Activated naive CD4-positive, alpha-beta T cell (primary cell): ENCODE measurements around the gene XPNPEP3.

Experiments
- DNase-seq, 4 experiments: peaks; one replicate each; lab custom pipeline; 2025; lab: John Stamatoyannopoulos, UW

Gene XPNPEP3

DNA sequence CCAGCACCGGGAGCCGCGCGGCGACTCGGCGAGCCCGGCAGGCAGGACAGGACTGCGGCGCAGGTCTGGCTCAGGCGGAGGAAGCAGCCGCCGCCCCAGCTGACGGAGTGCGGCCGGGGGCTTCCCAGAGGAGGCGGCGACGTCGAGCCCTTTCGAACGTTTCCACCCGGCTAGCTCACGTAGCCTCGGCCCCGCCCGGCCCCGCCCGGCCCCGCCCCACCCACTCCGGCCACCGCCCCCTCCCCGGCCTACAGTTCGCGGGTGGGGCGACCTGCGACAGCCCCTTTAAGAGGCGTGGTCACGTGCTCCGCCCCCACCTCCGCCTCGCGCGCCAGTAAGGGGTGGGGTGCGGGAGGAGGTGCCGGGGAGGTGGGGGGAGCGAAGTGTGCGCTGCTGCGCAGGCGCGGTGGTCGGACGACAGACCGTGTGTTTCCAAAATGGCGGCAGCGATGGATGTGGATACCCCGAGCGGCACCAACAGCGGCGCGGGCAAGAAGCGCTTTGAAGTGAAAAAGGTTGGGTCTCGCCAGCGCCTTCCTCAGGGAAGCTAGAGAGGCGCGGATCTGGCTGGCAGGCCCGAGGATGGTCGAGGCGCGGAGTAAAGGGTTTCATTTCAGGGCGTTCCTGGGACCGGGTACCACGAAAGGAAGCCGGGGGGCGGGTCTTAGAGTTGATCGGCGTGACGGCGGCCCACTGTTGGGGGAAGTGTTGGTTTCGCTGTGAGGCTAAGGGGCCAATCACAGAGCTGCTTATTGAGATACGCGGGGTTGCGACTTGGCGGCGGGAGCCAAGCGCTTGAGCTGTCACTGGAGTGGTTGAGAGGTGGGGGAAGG is 94.2 kb downstream of the XPNPEP3 start, which contains the start of gene RBX1:
TSS of gene RBX1 (plus strand) at position 417 of the 833 bp plus-strand sequence. CDS start at position 438, 21 bp downstream.
- DNase-seq = peak; percentile 95 to 99 (median 97)

DNA sequence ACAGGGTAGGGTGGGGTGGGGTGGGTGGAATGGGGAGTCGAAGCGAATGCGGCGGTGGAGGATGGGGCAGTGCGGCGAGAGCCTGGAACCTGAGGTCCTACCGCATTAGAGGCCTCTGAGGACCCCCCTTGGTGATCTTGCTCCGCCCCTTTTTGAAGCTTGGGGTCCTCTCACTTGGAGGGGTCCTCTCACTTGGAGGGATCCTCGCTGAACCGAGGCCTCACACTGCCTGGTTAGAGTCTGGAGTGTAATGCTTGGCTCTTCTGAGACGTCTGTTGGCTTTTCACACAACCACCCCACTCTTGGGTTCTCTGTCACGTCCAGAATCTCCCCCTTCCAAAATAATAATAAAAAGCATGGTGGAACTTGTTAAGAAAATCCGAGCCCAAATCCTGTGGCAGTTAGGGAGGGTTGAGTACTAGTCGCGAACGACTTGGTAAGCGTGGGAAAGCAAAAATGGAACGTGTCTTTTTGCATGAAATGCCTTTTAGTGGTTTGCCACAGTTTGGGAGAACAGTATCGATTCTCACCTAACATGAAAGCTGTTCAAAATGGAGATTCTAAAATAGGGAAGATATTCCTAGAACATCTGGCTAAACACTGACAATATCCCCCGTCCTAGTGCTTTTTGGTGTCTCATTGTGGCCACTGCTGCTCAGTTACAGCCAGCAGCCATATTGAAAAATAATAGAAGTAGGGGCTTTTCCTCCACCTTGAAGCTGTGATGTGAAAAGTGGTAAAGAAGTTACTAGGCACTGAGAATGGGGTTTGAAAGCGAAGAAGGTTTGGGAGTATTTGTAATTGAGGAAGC is 95.1 kb downstream of the XPNPEP3 start:
- DNase-seq = no peak

- no peak for DNase-seq
Measured at GRCh38 chr22:40953471-40953870, 96.5 kb downstream of the XPNPEP3 start.

DNA sequence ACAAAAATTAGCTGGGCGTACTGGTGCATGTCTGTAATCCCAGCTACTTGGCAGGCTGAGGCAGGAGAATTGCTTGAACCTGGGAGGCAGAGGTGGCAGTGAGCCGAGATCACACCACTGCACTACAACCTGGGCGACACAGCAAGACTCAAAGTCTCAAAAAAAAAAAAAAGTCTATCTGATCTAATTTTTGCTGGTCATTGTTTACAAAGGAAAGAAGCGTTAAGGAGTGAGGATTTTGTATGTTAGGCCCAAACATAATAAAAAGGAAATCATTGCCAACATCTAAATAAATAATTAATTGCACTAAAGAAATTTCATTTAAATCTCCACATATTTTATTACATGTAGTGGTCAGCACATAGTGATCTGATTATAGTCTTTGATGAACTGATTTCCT is 97.2 kb downstream of the XPNPEP3 start:
- no peak for DNase-seq

GRCh38 chr22:40955571-40955970 is 98.6 kb downstream of the XPNPEP3 start:
- DNase-seq = no peak

- no peak for DNase-seq
Measured at GRCh38 chr22:40957601-40958000, 100.7 kb downstream of the XPNPEP3 start.

GRCh38 chr22:40958299-40958698 is 101.4 kb downstream of the XPNPEP3 start:
- no peak for DNase-seq

- DNase-seq = no peak
Measured at GRCh38 chr22:40960145-40960544, 103.2 kb downstream of the XPNPEP3 start.

GRCh38 chr22:40965936-40966725 is 109.2 kb downstream of the XPNPEP3 start:
- DNase-seq = no peak

DNA sequence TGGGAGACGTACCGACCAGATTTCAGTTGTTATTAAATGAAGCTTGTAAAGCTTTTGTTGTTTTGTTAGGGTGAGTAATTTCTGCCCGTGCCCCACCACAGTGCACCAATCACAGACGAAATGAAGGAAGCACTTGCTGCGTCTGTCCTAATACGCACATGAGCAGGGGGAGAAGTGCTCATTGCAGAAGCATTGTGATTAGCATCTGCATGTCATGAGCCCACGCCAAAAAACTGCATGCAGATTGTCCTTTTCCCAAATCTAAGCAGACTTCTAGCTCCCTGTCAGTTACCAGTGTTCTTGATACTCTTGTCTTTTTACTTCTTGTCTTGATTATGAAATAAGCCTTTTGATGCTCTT is 109.8 kb downstream of the XPNPEP3 start:
- DNase-seq = no peak

DNA sequence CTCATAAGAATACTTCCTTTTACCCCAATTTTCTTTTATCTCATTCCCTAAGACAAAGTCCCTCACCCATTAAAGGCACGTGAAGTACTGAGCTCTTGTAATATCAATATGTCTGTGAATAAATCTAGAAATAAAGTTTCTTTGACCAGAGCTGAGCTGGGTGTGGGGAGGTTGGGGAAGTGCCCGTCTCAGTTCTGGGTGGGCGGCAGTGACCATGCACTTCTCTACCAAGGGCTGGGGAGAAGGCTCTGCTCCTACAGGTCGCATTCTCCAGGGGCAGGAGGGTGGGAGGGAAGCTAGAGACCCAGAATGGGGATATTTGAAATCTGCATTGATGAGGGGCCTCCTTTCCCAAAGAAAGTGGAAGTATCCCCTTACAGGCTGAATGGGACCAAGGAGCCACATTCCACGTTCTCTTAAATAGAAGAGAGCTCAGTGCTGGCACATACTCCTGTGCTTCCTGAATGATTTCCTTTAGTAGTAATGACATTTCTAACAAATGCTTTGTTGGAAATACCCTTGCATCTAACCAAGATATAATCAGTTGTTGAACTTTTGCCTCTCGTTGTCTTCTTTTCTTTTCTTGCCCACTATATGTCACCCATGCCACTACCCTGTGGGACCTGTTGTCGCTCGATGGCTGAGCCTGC is 110.3 kb downstream of the XPNPEP3 start:
- DNase-seq = no peak

DNA sequence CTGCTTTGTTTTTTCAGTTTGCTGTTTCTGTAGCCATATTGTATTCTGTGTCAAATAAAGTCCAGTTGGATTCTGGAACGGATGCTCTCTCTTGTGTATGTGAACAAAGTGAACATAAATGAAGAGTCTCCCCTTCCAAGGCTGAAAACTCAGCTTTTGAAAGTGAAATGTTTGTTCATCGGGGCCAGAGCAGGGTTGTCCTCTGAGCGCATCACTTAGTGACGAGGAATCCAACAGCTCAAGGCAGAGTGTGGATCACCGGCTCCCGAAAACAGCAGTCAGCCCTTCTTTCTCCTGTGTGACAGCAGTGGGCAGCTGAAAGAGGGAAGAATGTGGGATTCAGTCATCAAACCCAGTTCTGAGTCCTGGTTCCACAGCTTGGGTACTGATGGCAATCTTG is 115.6 kb downstream of the XPNPEP3 start:
- DNase-seq = no peak

- no peak for DNase-seq
Measured at GRCh38 chr22:40973144-40973543, 116.2 kb downstream of the XPNPEP3 start.

DNA sequence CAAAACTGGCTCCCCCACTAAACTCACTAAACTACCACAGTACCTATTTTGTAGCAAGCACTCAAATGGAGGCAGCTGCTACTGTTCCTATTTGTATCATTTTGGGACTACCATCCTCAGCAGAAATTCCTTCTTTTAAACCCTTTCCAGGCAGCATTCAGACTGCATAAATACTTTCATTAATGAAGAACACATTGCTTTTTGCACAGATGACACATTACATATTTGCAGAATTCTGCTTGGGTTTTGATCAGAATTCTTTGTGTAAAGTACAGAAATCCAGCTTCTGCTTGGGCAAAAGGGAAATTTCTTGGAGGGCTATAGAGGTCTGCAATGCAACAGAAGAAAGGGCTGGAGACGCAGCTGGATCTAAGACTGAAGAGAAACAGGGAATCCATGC is 118.4 kb downstream of the XPNPEP3 start:
- no peak for DNase-seq

- no peak for DNase-seq
Measured at GRCh38 chr22:40976866-40977700, 120.1 kb downstream of the XPNPEP3 start.

DNA sequence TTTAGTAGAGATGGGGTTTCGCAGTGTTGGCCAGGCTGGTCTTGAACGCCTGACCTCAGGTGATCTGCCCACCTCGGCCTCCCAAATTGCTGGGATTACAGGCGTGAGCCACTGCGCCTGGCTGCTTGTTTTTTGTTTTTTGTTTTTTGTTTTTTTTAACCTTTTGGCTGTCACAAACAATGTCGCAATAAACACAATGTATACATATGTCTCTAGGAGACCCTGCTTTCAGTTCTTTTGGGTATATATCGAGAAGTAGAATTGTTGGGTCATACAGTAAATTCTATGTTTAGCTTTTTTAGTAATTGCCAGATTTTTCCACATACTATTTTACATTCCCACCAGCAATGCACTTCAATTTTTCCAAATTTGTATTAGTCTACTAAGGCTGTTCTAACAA is 122.2 kb downstream of the XPNPEP3 start:
- no peak for DNase-seq

- no peak for DNase-seq
Measured at GRCh38 chr22:40979871-40980270, 122.9 kb downstream of the XPNPEP3 start.
